Stomach (tissue), 9 donors: ENCODE data around the gene CFAP299. TPM values are rescaled to one million over a fixed set of nuclear protein-coding genes. Genes with fewer than 3 reads are reported as not detected.

Source experiments
- DNase-seq, 2 donors: peaks; one replicate each; pipeline versions ENCODE4 v3.0.0 to v3.0.0-alpha.2; 2013 to 2019
- H3K27ac ChIP-seq, 5 donors: fragments of 200-600 bp in 4 of 5; sonication (generic) in 4 of 5; one replicate each; pipeline ENCODE4 v1.5.1; 2013 to 2019; ENCODE audit warnings: mild to moderate bottlenecking in 1 of 5, moderate library complexity in 1 of 5
- H3K27me3 ChIP-seq, 3 donors: fragments of 200-600 bp; sonication (generic); one replicate each; pipeline ENCODE4 v1.5.1; 2017 to 2019; ENCODE audit warnings: mixed run types in 1 of 3
- H3K36me3 ChIP-seq, 4 donors: fragments of 200-600 bp; sonication (generic); 1 replicate in 3 of 4; 2 replicates in 1 of 4; pipeline ENCODE4 v1.5.1; 2016 to 2019
- H3K4me1 ChIP-seq, 4 donors: fragments of 200-600 bp; sonication (generic); one replicate each; pipeline ENCODE4 v1.5.1; 2016 to 2019
- H3K4me3 ChIP-seq, 4 donors: fragments of 200-600 bp; sonication (generic) in 3 of 4; one replicate each; pipeline ENCODE4 v1.5.1; 2016 to 2019; ENCODE audit warnings: mild to moderate bottlenecking in 1 of 4
- H3K9me3 ChIP-seq, 4 donors: fragments of 200-600 bp; sonication (generic); one replicate each; pipeline ENCODE4 v1.5.1; 2016 to 2019
- CTCF ChIP-seq, 7 experiments: fragments of 450-650 bp in 4 of 7; fragments of 200-600 bp in 3 of 7; sonication (generic) in 3 of 7; IDR thresholded peaks; one replicate each; pipeline ENCODE4 v1.5.1; 2016 to 2019; ENCODE audit warnings: antibody characterized with exemption in 7 of 7, control low read depth in 2 of 7, mild to moderate bottlenecking in 1 of 7
- EP300 ChIP-seq: sonication (generic); formaldehyde crosslinking; IDR thresholded peaks from one replicate; pipeline ENCODE4 v1.6.1; 2017; ENCODE audit warnings: antibody characterized with exemption
- POLR2A ChIP-seq, 4 donors: fragments of 450-650 bp; IDR thresholded peaks; one replicate each; pipeline ENCODE4 v1.6.1; 2016; ENCODE audit warnings: antibody characterized with exemption in 4 of 4, control low read depth in 2 of 4, mild to moderate bottlenecking in 1 of 4, moderate library complexity in 1 of 4
- POLR2AphosphoS5 ChIP-seq, 3 donors: sonication (generic); formaldehyde crosslinking; IDR thresholded peaks; one replicate each; pipeline ENCODE4 v1.6.1; 2016; ENCODE audit warnings: antibody characterized with exemption in 3 of 3
- WGBS, 5 donors: extraction: QIAGEN DNeasy Blood & Tissue Kit in 3 of 5; methylation state at CpG; one replicate each; pipeline versions ENCODE4 v1.1.5 to v1.1.7; 2013 to 2018; 5-methylcytosine and 5-hydroxymethylcytosine counted together
- intact Hi-C: fragments of 100-400 bp; cut with DNase I; formaldehyde crosslinking; loops from one replicate; pipeline ENCODE4 v1.15.1; 2023; ENCODE audit warnings: low total_unique reads
- polyA plus RNA-seq, 3 donors: library from polyadenylated mRNA; stranded (reverse); fragments of 200-250 nt; gene quantifications; one replicate each; pipeline ENCODE4 v1.2.3, GENCODE V29; 2013
- total RNA-seq, 5 donors: library from RNA; depleted of rRNA; stranded (reverse); fragments of >200 nt; gene quantifications; one replicate each; pipeline versions ENCODE4 v1.1.0 to v1.2.3, GENCODE V29; 2014 to 2016
- donor health status: healthy with polysubstance abuse.
- donor health status: Bipolar disorder and iron deficiency.
- donor health status: healthy.

The CFAP299 gene
- total and polyA plus RNA-seq, 8 donors, result 0.73 TPM; not detected in 7

GRCh38 chr4:80948141-80948540 is 612.6 kb downstream of the CFAP299 start:
- H3K27me3 ChIP-seq, result no peaks in the 10 kb centered on the region
- H3K4me3 ChIP-seq, result no peak overlapping the region
- no peaks in the 10 kb centered on the region for H3K4me1 ChIP-seq
- TF ChIP-seq POLR2AphosphoS5 (IDR thresholded peaks at IDR 0.05) (no peak), POLR2A (IDR thresholded peaks at IDR 0.05) (no peak), CTCF (IDR thresholded peaks at IDR 0.05) (no peak), EP300 (no peak)
- DNase-seq, result peak in 1 of 2 donors; percentile 12
- 17 to 39% (median 25%) methylated on average over 1 of the region's 1 CpG for WGBS, 5 donors
- intact Hi-C loops, result no loop called here
- no peaks in the 10 kb centered on the region for H3K36me3 ChIP-seq
- H3K27ac ChIP-seq, result no peak overlapping the region
- H3K9me3 ChIP-seq, result no peaks in the 10 kb centered on the region

GRCh38 chr4:80948995-80949394 is 613.5 kb downstream of the CFAP299 start:
- no peak for DNase-seq
- Histone ChIP-seq H3K4me1 (no peaks in the 10 kb centered on the region), H3K27me3 (no peaks in the 10 kb centered on the region), H3K36me3 (no peaks in the 10 kb centered on the region), H3K9me3 (no peaks in the 10 kb centered on the region), H3K27ac (no peak overlapping the region), H3K4me3 (no peak overlapping the region)
- TF ChIP-seq POLR2AphosphoS5 (IDR thresholded peaks at IDR 0.05), result no peak
- TF ChIP-seq CTCF (IDR thresholded peaks at IDR 0.05), result no peak
- TF ChIP-seq POLR2A (IDR thresholded peaks at IDR 0.05), result no peak
- no peak for TF ChIP-seq EP300
- intact Hi-C loops, result no loop called here

GRCh38 chr4:80956421-80956820 is 620.9 kb downstream of the CFAP299 start:
- DNase-seq, result no peak
- H3K4me3 ChIP-seq, result no peak overlapping the region
- WGBS, 5 donors, result 82 to 91% (median 88%) methylated on average over 3 of the region's 3 CpGs
- no peaks in the 10 kb centered on the region for H3K9me3 ChIP-seq
- no peaks in the 10 kb centered on the region for H3K27me3 ChIP-seq
- H3K4me1 ChIP-seq, result no peaks in the 10 kb centered on the region
- no peak for TF ChIP-seq CTCF (IDR thresholded peaks at IDR 0.05)
- TF ChIP-seq POLR2A (IDR thresholded peaks at IDR 0.05), result no peak
- TF ChIP-seq POLR2AphosphoS5 (IDR thresholded peaks at IDR 0.05), result no peak
- no peak for TF ChIP-seq EP300
- no peaks in the 10 kb centered on the region for H3K36me3 ChIP-seq
- no peak overlapping the region for H3K27ac ChIP-seq
- intact Hi-C loops, result no loop called here

- Histone ChIP-seq H3K4me1 (no peaks in the 10 kb centered on the region), H3K9me3 (no peaks in the 10 kb centered on the region), H3K27me3 (no peaks in the 10 kb centered on the region), H3K36me3 (no peaks in the 10 kb centered on the region), H3K27ac (no peak overlapping the region), H3K4me3 (no peak overlapping the region)
- TF ChIP-seq EP300, result no peak
- no peak for TF ChIP-seq CTCF (IDR thresholded peaks at IDR 0.05)
- TF ChIP-seq POLR2AphosphoS5 (IDR thresholded peaks at IDR 0.05), result no peak
- TF ChIP-seq POLR2A (IDR thresholded peaks at IDR 0.05), result no peak
- no peak for DNase-seq
- intact Hi-C loops, result no loop called here
- 50 to 60% (median 58%) methylated on average over 2 of the region's 2 CpGs for WGBS, 5 donors
These were observed 627.5 kb downstream of the CFAP299 start for GRCh38 chr4:80963051-80963450.
